Heart right ventricle (tissue), 16 donors: ENCODE measurements around the gene NAPB. TPM values are rescaled to one million over a fixed set of nuclear protein-coding genes. Genes with fewer than 3 reads are reported as not detected.
A peak's percentile ranks its signal among the peaks of the same experiment; 100 is the strongest.

Experiments
- ATAC-seq, 8 donors: fragments of 200-7000 bp; cut with Tn5 transposase; one replicate each; pipeline ENCODE4 v1.9.1; 2020; ENCODE audit warnings: mild to moderate bottlenecking in 8 of 8, moderate library complexity in 8 of 8, moderate number of reproducible peaks in 1 of 8
- DNase-seq, 2 donors: peaks; one replicate each; pipeline ENCODE4 v3.0.0-alpha.2; 2020
- H3K27ac ChIP-seq, 10 donors: fragments of 200-600 bp; sonication (generic) in 2 of 10; one replicate each; pipeline versions ENCODE4 v1.5.0 to v1.8.0; 2020 to 2022; ENCODE audit warnings: mild to moderate bottlenecking in 3 of 10
- H3K27me3 ChIP-seq, 7 donors: fragments of 200-600 bp; one replicate each; pipeline ENCODE4 v1.8.0; 2021 to 2022; ENCODE audit warnings: mild to moderate bottlenecking in 2 of 7
- H3K36me3 ChIP-seq, 9 donors: fragments of 200-600 bp; sonication (generic) in 1 of 9; one replicate each; pipeline versions ENCODE4 v1.5.0 to v1.8.0; 2020 to 2022; ENCODE audit warnings: mild to moderate bottlenecking in 2 of 9
- H3K4me1 ChIP-seq, 9 donors: fragments of 200-600 bp; sonication (generic) in 1 of 9; one replicate each; pipeline versions ENCODE4 v1.5.0 to v1.8.0; 2020 to 2022; ENCODE audit warnings: mild to moderate bottlenecking in 4 of 9
- H3K4me3 ChIP-seq, 10 donors: fragments of 200-600 bp; sonication (generic) in 2 of 10; one replicate each; pipeline versions ENCODE4 v1.5.0 to v1.8.0; 2020 to 2022; ENCODE audit warnings: mild to moderate bottlenecking in 7 of 10, moderate library complexity in 2 of 10
- H3K9me3 ChIP-seq, 11 donors: fragments of 200-600 bp in 10 of 11; sonication (generic) in 2 of 11; one replicate each; pipeline versions ENCODE4 v1.5.0 to v1.8.0; 2013 to 2022; ENCODE audit warnings: mild to moderate bottlenecking in 2 of 11, control low read depth in 1 of 11, moderate library complexity in 1 of 11
- CTCF ChIP-seq, 9 donors: fragments of 200-600 bp; sonication (generic) in 2 of 9; IDR thresholded peaks; one replicate each; pipeline versions ENCODE4 v1.5.0 to v1.8.0; 2021 to 2022; ENCODE audit warnings: antibody characterized with exemption in 9 of 9, mild to moderate bottlenecking in 5 of 9, moderate library complexity in 1 of 9
- WGBS, 2 donors: extraction: QIAGEN DNeasy Blood & Tissue Kit; methylation state at CpG; one replicate each; pipeline ENCODE4 v1.1.7; 2013; ENCODE audit warnings: inconsistent platforms in 1 of 2; 5-methylcytosine and 5-hydroxymethylcytosine counted together
- intact Hi-C, 10 donors: fragments of 100-400 bp; cut with DNase I; formaldehyde crosslinking; loops; one replicate each; pipeline versions ENCODE4 v1.11.1 to v1.14.2; 2022
- polyA plus RNA-seq, 2 donors: library from polyadenylated mRNA; stranded (reverse); fragments of 200-250 nt; gene quantifications; one replicate each; pipeline ENCODE4 v1.2.3, GENCODE V29; 2013
- total RNA-seq, 10 donors: library from RNA; stranded (reverse); fragmentation: NEBNext Ultra II Directional in 3 of 10; extraction: Animal tissue kit (Norgen Biotek cat#: 25700) in 3 of 10; gene quantifications; one replicate each; pipeline versions ENCODE4 v1.2.1 to v1.2.4, GENCODE V29; 2021 to 2023
- donor health status: Arrhythmogenic right ventricular cardiomyopathy.
- donor health status: ischemic (EF 13 %, LVEDD 7.1; RV severe dilation, severe dysfunction).
- donor health status: healthy with polysubstance abuse.
- donor health status: DM: no; HTN: yes; CAD: no.
- donor health status: DM: no; HTN: no; CAD: no.
- donor health status: ischemic (EF 25% LVEDD 6.9; RV normal size, moderate dysfunction).
- donor health status: ischemic (EF 25% LVEDD 5.7; RV mildly dilated, moderate dysfunction).
- donor health status: healthy.
- donor health status: DM: yes; HTN: yes; CAD: no.
- donor health status: Ischemic cardiomyopathy.
- donor health status: ischemic (EF 35%, LVEDD 5.7; RV mildly dilated, moderate dysfunction).
- donor health status: nonischemic (EF 11% LVEDD 7.7; RV severe dilation, severe dysfunction).
- donor health status: DM: yes; HTN: yes; CAD: no.
- donor health status: PGD.
- donor health status: ischemic (EF 29% LVEDD 5.4; RV normal size, mild dysfunction).
- donor health status: nonischemic (EF 23%, LVEDD 6.1; RV moderate dilation, normal function).

The NAPB gene
- total and polyA plus RNA-seq, 12 donors, result 2.1 to 7.2 (median 5.9) TPM

- peak overlapping the region in 9 of 10 donors; percentile 84 to 98 (median 95) for H3K4me3 ChIP-seq
- H3K27ac ChIP-seq, result peak overlapping the region in 9 of 10 donors; percentile 90 to 95 (median 94)
- WGBS, 2 donors, result 18 to 27% methylated on average over 5 of the region's 5 CpGs
- intact Hi-C loops, result loop anchor here in 5 of 10 donors (5.0 to 10.0 kb wide), 4 partner anchors 52 to 1625 kb away; partner anchors contain the start of gene GZF1 (in 3 of the 5)
- no peak for TF ChIP-seq CTCF (IDR thresholded peaks at IDR 0.05)
- no peaks in the 10 kb centered on the region for H3K36me3 ChIP-seq
- no peaks in the 10 kb centered on the region for H3K9me3 ChIP-seq
- H3K4me1 ChIP-seq, result peaks cover 0 to 48% (median 30%) of the 10 kb centered on the region in 9 donors
- DNase-seq (no peak), ATAC-seq (no peak)
- H3K27me3 ChIP-seq, result no peaks in the 10 kb centered on the region
Observed at GRCh38 chr20:23419657-23419994, 1.7 kb downstream of the NAPB start.

DNA sequence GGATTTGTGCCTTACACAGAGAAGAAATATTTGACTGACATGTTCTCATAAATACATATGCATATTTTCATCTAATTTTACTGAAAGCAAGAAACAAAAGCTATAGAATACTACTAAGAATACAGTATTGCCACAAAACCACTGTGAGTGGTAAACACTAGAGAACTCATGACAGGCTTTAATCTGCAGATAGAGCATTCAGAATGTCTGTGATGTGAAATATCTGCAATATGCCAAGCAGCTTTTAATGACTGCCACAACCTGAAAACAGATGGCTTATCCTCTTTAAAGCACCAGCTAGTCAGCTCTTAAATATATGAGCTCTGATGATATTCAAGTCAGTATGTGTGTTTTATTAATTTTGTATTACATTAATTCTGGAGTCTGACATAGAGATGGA lies 3.4 kb downstream of the NAPB start:
- H3K4me3 ChIP-seq, result no peak overlapping the region
- intact Hi-C loops, result loop anchor here in 5 of 10 donors (5.0 to 10.0 kb wide), 4 partner anchors 51 to 1627 kb away; partner anchors contain the start of gene GZF1 (in 3 of the 5)
- H3K36me3 ChIP-seq, result no peaks in the 10 kb centered on the region
- no peaks in the 10 kb centered on the region for H3K27me3 ChIP-seq
- TF ChIP-seq CTCF (IDR thresholded peaks at IDR 0.05), result no peak
- no peak for DNase-seq
- peaks cover 0 to 64% (median 30%) of the 10 kb centered on the region in 9 donors for H3K4me1 ChIP-seq
- peak overlapping the region in 3 of 10 donors; percentile 11 to 26 (median 17) for H3K27ac ChIP-seq
- H3K9me3 ChIP-seq, result peaks cover 0 to 3% (median 0%) of the 10 kb centered on the region in 11 donors
- ATAC-seq, result no peak

- no peaks in the 10 kb centered on the region for H3K27me3 ChIP-seq
- peak overlapping the region in 2 of 10 donors; percentile 0 to 14 for H3K27ac ChIP-seq
- 71 to 76% methylated on average over 6 of the region's 6 CpGs for WGBS, 2 donors
- intact Hi-C loops, result loop anchor here in 5 of 10 donors (5.0 to 10.0 kb wide), 4 partner anchors 49 to 1629 kb away; partner anchors contain the start of gene GZF1 (in 3 of the 5)
- ATAC-seq (no peak), DNase-seq (no peak)
- H3K4me1 ChIP-seq, result peaks cover 0 to 72% (median 40%) of the 10 kb centered on the region in 9 donors
- no peak overlapping the region for H3K4me3 ChIP-seq
- no peaks in the 10 kb centered on the region for H3K36me3 ChIP-seq
- TF ChIP-seq CTCF (IDR thresholded peaks at IDR 0.05), result no peak
- H3K9me3 ChIP-seq, result peaks cover 0 to 3% (median 0%) of the 10 kb centered on the region in 11 donors
Observed at GRCh38 chr20:23415959-23416583, 5.2 kb downstream of the NAPB start.

DNA sequence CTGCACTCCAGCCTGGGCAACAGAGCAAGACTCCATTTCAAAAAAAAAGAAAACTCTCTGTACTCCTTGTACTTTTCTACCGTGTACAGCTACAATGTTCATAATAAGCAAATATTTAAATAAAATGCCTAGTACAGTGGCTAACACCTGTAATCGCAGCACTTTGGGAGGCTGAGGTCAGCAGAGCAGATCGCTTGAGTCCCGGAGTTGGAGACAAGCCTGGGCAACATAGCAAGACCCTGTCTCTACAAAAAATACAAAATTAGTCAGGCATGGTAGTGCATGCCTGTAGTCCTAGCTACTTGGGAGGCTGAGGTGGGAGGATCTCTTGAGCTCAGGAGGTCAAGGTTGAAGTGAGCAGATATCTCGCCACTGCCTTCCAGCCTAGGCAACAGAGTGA lies 5.7 kb downstream of the NAPB start:
- 95% methylated on average over 5 of the region's 5 CpGs for WGBS, 2 donors
- no peak for ATAC-seq
- Histone ChIP-seq H3K4me1 (peaks cover 0 to 77% (median 45%) of the 10 kb centered on the region in 9 donors), H3K27me3 (no peaks in the 10 kb centered on the region), H3K9me3 (peaks cover 0 to 3% (median 0%) of the 10 kb centered on the region in 11 donors), H3K36me3 (no peaks in the 10 kb centered on the region), H3K4me3 (no peak overlapping the region), H3K27ac (peak overlapping the region in 1 of 10 donors; percentile 0)
- DNase-seq, result no peak
- no peak for TF ChIP-seq CTCF (IDR thresholded peaks at IDR 0.05)
- intact Hi-C loops, result loop anchor here in 5 of 10 donors (5.0 to 10.0 kb wide), 4 partner anchors 48 to 1629 kb away; partner anchors contain the start of gene GZF1 (in 3 of the 5)
